Measurements from ENCODE around the gene PTPN5.

DNA sequence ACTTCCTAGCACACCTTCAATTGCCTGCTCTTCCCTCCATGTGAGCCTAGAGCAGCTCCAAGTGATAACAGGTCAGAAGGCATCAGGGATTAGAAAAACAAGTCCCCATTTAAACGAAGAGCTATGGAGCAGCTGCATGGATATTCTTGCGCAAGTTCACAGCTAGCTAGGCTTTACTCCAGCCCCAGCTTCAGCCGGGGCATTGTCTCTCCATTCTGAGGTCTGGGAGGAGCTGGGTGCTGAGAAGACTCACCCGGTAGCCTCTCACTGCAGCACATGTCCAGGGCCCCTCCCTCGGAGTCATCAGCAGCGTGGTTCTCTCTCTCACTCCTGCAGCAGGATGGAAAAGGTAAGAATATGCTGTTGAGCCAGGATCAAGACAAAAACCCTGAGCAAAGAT, 26.0 kb downstream of the PTPN5 start:
- TF ChIP-seq, protein P1, sequence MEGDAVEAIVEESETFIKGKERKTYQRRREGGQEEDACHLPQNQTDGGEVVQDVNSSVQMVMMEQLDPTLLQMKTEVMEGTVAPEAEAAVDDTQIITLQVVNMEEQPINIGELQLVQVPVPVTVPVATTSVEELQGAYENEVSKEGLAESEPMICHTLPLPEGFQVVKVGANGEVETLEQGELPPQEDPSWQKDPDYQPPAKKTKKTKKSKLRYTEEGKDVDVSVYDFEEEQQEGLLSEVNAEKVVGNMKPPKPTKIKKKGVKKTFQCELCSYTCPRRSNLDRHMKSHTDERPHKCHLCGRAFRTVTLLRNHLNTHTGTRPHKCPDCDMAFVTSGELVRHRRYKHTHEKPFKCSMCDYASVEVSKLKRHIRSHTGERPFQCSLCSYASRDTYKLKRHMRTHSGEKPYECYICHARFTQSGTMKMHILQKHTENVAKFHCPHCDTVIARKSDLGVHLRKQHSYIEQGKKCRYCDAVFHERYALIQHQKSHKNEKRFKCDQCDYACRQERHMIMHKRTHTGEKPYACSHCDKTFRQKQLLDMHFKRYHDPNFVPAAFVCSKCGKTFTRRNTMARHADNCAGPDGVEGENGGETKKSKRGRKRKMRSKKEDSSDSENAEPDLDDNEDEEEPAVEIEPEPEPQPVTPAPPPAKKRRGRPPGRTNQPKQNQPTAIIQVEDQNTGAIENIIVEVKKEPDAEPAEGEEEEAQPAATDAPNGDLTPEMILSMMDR (conservative IDR thresholded peaks at IDR 0.05 in 1 of 2, IDR thresholded peaks at IDR 0.05 in 1 of 2; ENCODE audit: extremely low read depth in 1 of 2, insufficient read depth in 1 of 2, low read depth in 1 of 2, low read length in 2 of 2): no peak
- no peak for TF ChIP-seq EZH2 (IDR thresholded peaks at IDR 0.05; ENCODE audit: borderline replicate concordance, low read length)
